Nephron (organoid): ENCODE measurements around the gene TRAPPC5.

Experiments used
- H3K27ac Mint-ChIP-seq, 3 experiments: 2 replicates each; pipeline ENCODE4 v1.8.0; 2020; ENCODE audit warnings: mixed read lengths in 3 of 3, mild to moderate bottlenecking in 2 of 3, moderate library complexity in 1 of 3
- H3K27me3 Mint-ChIP-seq: 2 replicates; pipeline ENCODE4 v1.8.0; 2021; ENCODE audit warnings: low read depth, mild to moderate bottlenecking, moderate library complexity, mixed read lengths
- H3K36me3 Mint-ChIP-seq: 2 replicates; pipeline ENCODE4 v1.8.0; 2020; ENCODE audit warnings: low read depth, mixed read lengths
- H3K4me1 Mint-ChIP-seq: 2 replicates; pipeline ENCODE4 v1.8.0; 2020; ENCODE audit warnings: mixed read lengths
- H3K4me3 Mint-ChIP-seq, 3 experiments: 2 replicates each; pipeline ENCODE4 v1.8.0; 2020; ENCODE audit warnings: mild to moderate bottlenecking in 3 of 3, mixed read lengths in 3 of 3, moderate library complexity in 2 of 3
- H3K9me3 Mint-ChIP-seq: 2 replicates; pipeline ENCODE4 v1.8.0; 2020; ENCODE audit warnings: mixed read lengths
- CTCF ChIP-seq, 3 experiments: fragments of 200-600 bp; sonication (generic); IDR thresholded peaks; one replicate each; pipeline ENCODE4 v1.5.0; 2021; ENCODE audit warnings: antibody characterized with exemption in 3 of 3; ENCODE audit not compliant: unreplicated experiment in 3 of 3

The TRAPPC5 gene

DNA sequence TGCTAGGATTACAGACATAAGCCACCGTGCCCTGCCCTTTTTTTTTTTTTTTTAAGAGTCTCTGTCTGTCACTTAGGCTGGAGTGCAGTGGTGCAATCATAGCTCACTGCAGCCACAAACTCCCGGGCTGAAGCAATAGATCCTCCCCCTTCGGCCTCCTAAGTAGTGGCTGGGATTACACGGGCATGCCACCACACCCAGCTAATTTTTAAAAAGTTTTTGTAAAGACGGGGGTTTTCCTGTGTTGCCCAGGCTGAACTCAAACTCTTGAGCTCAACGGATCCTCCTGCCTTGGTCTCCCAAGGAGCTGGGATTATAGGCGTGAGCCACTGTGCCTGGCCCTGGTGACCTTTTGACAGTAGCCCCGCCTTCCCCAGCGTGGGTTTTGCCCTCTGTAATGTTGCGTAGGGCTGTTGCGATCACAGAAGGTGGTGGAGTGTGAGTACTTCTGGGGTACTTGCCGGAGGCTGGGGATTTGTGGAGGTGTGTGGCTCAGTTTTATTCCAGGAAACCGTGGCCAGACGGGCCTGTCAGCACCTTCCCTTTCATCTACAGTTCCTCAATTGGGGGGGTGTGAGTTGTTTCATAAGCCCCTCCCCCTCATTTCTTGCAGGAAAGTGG is 23.4 kb upstream of the TRAPPC5 start:
- Mint-ChIP-seq H3K4me1 (peaks cover 12% of the 10 kb centered on the region), H3K9me3 (no peaks in the 10 kb centered on the region), H3K27me3 (peaks cover 24% of the 10 kb centered on the region), H3K36me3 (no peaks in the 10 kb centered on the region), H3K27ac (no peak overlapping the region), H3K4me3 (no peak overlapping the region)
- TF ChIP-seq CTCF (IDR thresholded peaks at IDR 0.05; ENCODE audit: unreplicated experiment in 3 of 3) = no peak

- Mint-ChIP-seq H3K9me3 (no peaks in the 10 kb centered on the region), H3K27ac (no peak overlapping the region), H3K36me3 (no peaks in the 10 kb centered on the region), H3K4me1 (peaks cover 5% of the 10 kb centered on the region), H3K4me3 (peak overlapping the region in 1 of 3 experiments; percentile 19), H3K27me3 (peaks cover 17% of the 10 kb centered on the region)
- no peak for TF ChIP-seq CTCF (IDR thresholded peaks at IDR 0.05; ENCODE audit: unreplicated experiment in 3 of 3)
Measured at GRCh38 chr19:7658219-7658686, 22.4 kb upstream of the TRAPPC5 start.

GRCh38 chr19:7661744-7662538 is 18.7 kb upstream of the TRAPPC5 start:
- no peaks in the 10 kb centered on the region for H3K36me3 Mint-ChIP-seq
- no peak for TF ChIP-seq CTCF (IDR thresholded peaks at IDR 0.05; ENCODE audit: unreplicated experiment in 3 of 3)
- no peak overlapping the region for H3K4me3 Mint-ChIP-seq
- H3K27ac Mint-ChIP-seq = no peak overlapping the region
- peaks cover 15% of the 10 kb centered on the region for H3K4me1 Mint-ChIP-seq
- H3K27me3 Mint-ChIP-seq = peaks cover 22% of the 10 kb centered on the region
- peaks cover 2% of the 10 kb centered on the region for H3K9me3 Mint-ChIP-seq

GRCh38 chr19:7662657-7663056 is 18.0 kb upstream of the TRAPPC5 start:
- H3K9me3 Mint-ChIP-seq = peaks cover 3% of the 10 kb centered on the region
- H3K27me3 Mint-ChIP-seq = peaks cover 22% of the 10 kb centered on the region

DNA sequence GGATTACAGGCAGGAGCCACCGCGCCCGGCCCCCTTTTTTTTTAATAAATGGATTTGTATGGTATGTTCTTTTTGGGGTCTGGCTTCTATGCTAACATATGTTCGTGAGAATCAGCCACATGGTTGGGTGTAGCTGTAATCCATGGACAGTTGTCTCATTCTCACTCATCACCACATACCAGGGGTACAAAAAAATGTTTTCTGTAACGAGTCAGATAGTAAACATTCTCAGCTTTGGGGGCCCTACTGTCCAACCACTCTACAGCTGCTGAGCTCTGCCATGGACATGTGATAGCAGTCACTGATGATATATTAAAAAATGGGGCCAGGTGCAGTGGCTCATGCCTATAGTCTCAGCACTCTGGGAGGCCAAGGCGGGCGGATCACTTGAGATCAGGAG is 16.9 kb upstream of the TRAPPC5 start:
- Mint-ChIP-seq H3K27me3 (peaks cover 19% of the 10 kb centered on the region), H3K36me3 (no peaks in the 10 kb centered on the region), H3K9me3 (peaks cover 3% of the 10 kb centered on the region), H3K4me1 (peaks cover 10% of the 10 kb centered on the region), H3K27ac (no peak overlapping the region), H3K4me3 (no peak overlapping the region)
- no peak for TF ChIP-seq CTCF (IDR thresholded peaks at IDR 0.05; ENCODE audit: unreplicated experiment in 3 of 3)

More at GRCh38 chr19:7662657-7663056, 18.0 kb upstream of the TRAPPC5 start:
- no peak overlapping the region for H3K27ac Mint-ChIP-seq
- H3K4me1 Mint-ChIP-seq = peaks cover 15% of the 10 kb centered on the region
- TF ChIP-seq CTCF (IDR thresholded peaks at IDR 0.05; ENCODE audit: unreplicated experiment in 3 of 3) = no peak
- H3K4me3 Mint-ChIP-seq = no peak overlapping the region
- no peaks in the 10 kb centered on the region for H3K36me3 Mint-ChIP-seq
